SK-N-SH (cell line): ENCODE measurements around the gene GSTM3. TPM values are rescaled to one million over a fixed set of nuclear protein-coding genes. Genes with fewer than 3 reads are reported as not detected.

Source experiments
- CTCF ChIA-PET: fragments of 300-600, 350-600 bp; formaldehyde crosslinking; extraction: SDS; loops from one replicate; lab custom pipeline; 2021; lab: Yijun Ruan, JAX
- POLR2A ChIA-PET: fragments of 350-600 bp; sonication (Branson Sonifier 250); formaldehyde crosslinking; extraction: SDS; loops from one replicate; lab custom pipeline; 2020; ENCODE audit warnings: antibody characterized with exemption, inconsistent platforms; lab: Yijun Ruan, JAX
- DNase-seq: peaks from one replicate; pipeline ENCODE4 v3.0.0; 2012
- H2AFZ ChIP-seq: fragments of 200-600 bp; sonication (generic); 2 replicates; pipeline ENCODE4 v1.8.1; 2016; ENCODE audit warnings: antibody characterized with exemption, mild to moderate bottlenecking, low read depth
- H3F3A ChIP-seq: fragments of 200-600 bp; sonication (generic); replicated peaks from 2 replicates; pipeline ENCODE3; 2016; ENCODE audit warnings: antibody characterized with exemption, mild to moderate bottlenecking; ENCODE audit not compliant: insufficient read depth
- H3K27ac ChIP-seq, 2 experiments: fragments of 200-500 bp in 1 of 2; fragments of 200-600 bp in 1 of 2; sonication (Bioruptor generic) in 1 of 2; sonication (generic), shearing (Covaris generic) in 1 of 2; 2 replicates each; pipeline versions ENCODE4 v1.5.1 to v1.6.1; 2014 to 2016; ENCODE audit warnings: low read depth in 2 of 2, inconsistent platforms in 1 of 2, low read length in 1 of 2, mild to moderate bottlenecking in 1 of 2, mixed read lengths in 1 of 2
- H3K27me3 ChIP-seq: fragments of 200-600 bp; sonication (generic), shearing (Covaris generic); 2 replicates; pipeline ENCODE4 v1.6.1; 2016; ENCODE audit warnings: mixed run types; ENCODE audit not compliant: insufficient read depth
- H3K36me3 ChIP-seq, 2 experiments: fragments of 200-500 bp in 1 of 2; fragments of 200-600 bp in 1 of 2; sonication (Bioruptor generic) in 1 of 2; sonication (generic) in 1 of 2; replicated peaks in 1 of 2; 2 replicates each; pipeline versions ENCODE3 to v1.5.1; 2014 to 2016; ENCODE audit warnings: low read length in 1 of 2, mild to moderate bottlenecking in 1 of 2; ENCODE audit not compliant: insufficient read depth in 2 of 2, control insufficient read depth in 1 of 2
- H3K4me1 ChIP-seq, 2 experiments: fragments of 200-500 bp in 1 of 2; fragments of 200-600 bp in 1 of 2; sonication (Bioruptor generic) in 1 of 2; sonication (generic), shearing (Covaris generic) in 1 of 2; 2 replicates each; pipeline versions ENCODE4 v1.5.1 to v1.6.1; 2014 to 2016; ENCODE audit warnings: low read depth in 1 of 2, low read length in 1 of 2, mixed run types in 1 of 2; ENCODE audit not compliant: insufficient read depth in 2 of 2, control insufficient read depth in 1 of 2
- H3K4me2 ChIP-seq: fragments of 200-600 bp; sonication (generic), shearing (Covaris generic); 2 replicates; pipeline ENCODE4 v1.6.1; 2017; ENCODE audit warnings: mixed run types
- H3K4me3 ChIP-seq, 2 experiments: fragments of 200-500 bp in 1 of 2; fragments of 200-600 bp in 1 of 2; sonication (Bioruptor generic) in 1 of 2; sonication (generic), shearing (Covaris generic) in 1 of 2; 2 replicates each; pipeline versions ENCODE4 v1.5.1 to v1.8.1; 2014 to 2016; ENCODE audit warnings: low read depth in 2 of 2, inconsistent platforms in 1 of 2, low read length in 1 of 2, mild to moderate bottlenecking in 1 of 2, mixed read lengths in 1 of 2, moderate library complexity in 1 of 2
- H3K79me2 ChIP-seq: fragments of 200-600 bp; sonication (generic); 2 replicates; pipeline ENCODE4 v1.8.1; 2017; ENCODE audit warnings: mild to moderate bottlenecking; ENCODE audit not compliant: insufficient read depth
- H3K9ac ChIP-seq: fragments of 200-600 bp; sonication (generic); 2 replicates; pipeline ENCODE4 v1.6.1; 2017; ENCODE audit warnings: mixed run types
- H3K9me2 ChIP-seq: fragments of 200-600 bp; sonication (generic); 2 replicates; pipeline ENCODE4 v1.6.1; 2017; ENCODE audit warnings: mixed run types
- H3K9me3 ChIP-seq: fragments of 200-600 bp; sonication (generic); 2 replicates; pipeline ENCODE4 v1.6.1; 2017; ENCODE audit warnings: mixed run types, mild to moderate bottlenecking, moderate library complexity
- H4K20me1 ChIP-seq: fragments of 200-600 bp; sonication (generic); 2 replicates; pipeline ENCODE4 v1.6.1; 2017; ENCODE audit warnings: mild to moderate bottlenecking, mixed run types; ENCODE audit not compliant: insufficient read depth
- CHD2 ChIP-seq: fragments of 150-350 bp; IDR thresholded peaks from 2 replicates; pipeline ENCODE4 v1.6.1; 2018; ENCODE audit warnings: low read length; ENCODE audit not compliant: partially characterized antibody
- EP300 ChIP-seq, 2 experiments: IDR thresholded peaks; 2 replicates each; pipeline versions ENCODE4 v1.4.0 to v1.6.1; 2012; ENCODE audit warnings: borderline replicate concordance in 1 of 2, low read depth in 1 of 2, low read length in 1 of 2
- EZH2phosphoT487 ChIP-seq: fragments of 200-600 bp; sonication (generic); IDR thresholded peaks from 2 replicates; pipeline ENCODE4 v1.6.1; 2017; ENCODE audit warnings: low read depth, mixed run types, mild to moderate bottlenecking, antibody characterized with exemption, moderate library complexity, borderline replicate concordance
- GATA2 ChIP-seq: sonication (generic); formaldehyde crosslinking; IDR thresholded peaks from 2 replicates; pipeline ENCODE4 v1.5.0; 2020; ENCODE audit warnings: mild to moderate bottlenecking, missing genetic modification reagents
- NFIC ChIP-seq: IDR thresholded peaks from 2 replicates; pipeline ENCODE4 v1.4.0; 2012; ENCODE audit warnings: borderline replicate concordance
- NRF1 ChIP-seq: IDR thresholded peaks from 2 replicates; pipeline ENCODE4 v1.6.1; 2012; ENCODE audit warnings: low read depth, mild to moderate bottlenecking, low read length
- POLR2AphosphoS5 ChIP-seq: IDR thresholded peaks from 2 replicates; pipeline ENCODE4 v1.6.1; 2012; ENCODE audit warnings: low read depth, low read length
- RAD21 ChIP-seq: IDR thresholded peaks from 2 replicates; pipeline ENCODE4 v1.6.1; 2012; ENCODE audit warnings: mild to moderate bottlenecking, low read length
- RCOR1 ChIP-seq: fragments of 150-350 bp; IDR thresholded peaks from 2 replicates; pipeline ENCODE4 v1.6.1; 2017; ENCODE audit warnings: antibody characterized with exemption, low read length
- RXRA ChIP-seq: IDR thresholded peaks from 2 replicates; pipeline ENCODE4 v1.4.0; 2012; ENCODE audit warnings: low read depth, mild to moderate bottlenecking, borderline replicate concordance
- SMC3 ChIP-seq: IDR thresholded peaks from 2 replicates; pipeline ENCODE4 v1.6.1; 2012; ENCODE audit warnings: low read depth, low read length, improper control_type of control experiment
- TAF1 ChIP-seq: IDR thresholded peaks from 2 replicates; pipeline ENCODE4 v1.6.1; 2012; ENCODE audit warnings: low read depth, mild to moderate bottlenecking, low read length, moderate library complexity, borderline replicate concordance
- TCF12 ChIP-seq: IDR thresholded peaks from 2 replicates; pipeline ENCODE4 v1.4.0; 2012
- TEAD4 ChIP-seq: IDR thresholded peaks from 2 replicates; pipeline ENCODE4 v1.4.0; 2012; ENCODE audit warnings: mild to moderate bottlenecking, borderline replicate concordance; ENCODE audit not compliant: insufficient read depth
- YY1 ChIP-seq: IDR thresholded peaks from 2 replicates; pipeline ENCODE4 v1.4.0; 2012; ENCODE audit warnings: low read depth, mild to moderate bottlenecking
- WGBS: methylation state at CpG from one replicate; pipeline ENCODE4 v1.1.6; 2017; ENCODE audit warnings: low lambda C conversion rate; 5-methylcytosine and 5-hydroxymethylcytosine counted together
- polyA plus RNA-seq, 3 experiments: library from polyadenylated mRNA; depleted of rRNA; stranded (reverse); fragments of >200 nt; gene quantifications; 2 replicates each; pipeline ENCODE4 v1.2.3, GENCODE V29; 2012
- TF ChIP-seq, protein P1 (sequence below): fragments of 200-600 bp; sonication (generic); IDR thresholded peaks from 2 replicates; pipeline ENCODE4 v1.6.1; 2017; ENCODE audit warnings: antibody characterized with exemption, mild to moderate bottlenecking, moderate library complexity
- TF ChIP-seq, protein P2 (sequence below): IDR thresholded peaks from 2 replicates; pipeline ENCODE4 v1.4.0; 2012; ENCODE audit warnings: low read depth
- TF ChIP-seq, protein P3 (sequence below): fragments of 150-350 bp; IDR thresholded peaks from 2 replicates; pipeline ENCODE4 v1.6.1; 2016; ENCODE audit warnings: mild to moderate bottlenecking, low read depth, low read length
- TF ChIP-seq, protein P4 (sequence below): IDR thresholded peaks from 2 replicates; pipeline ENCODE4; 2012

GSTM3 gene
- polyA plus RNA-seq, 1 of the 3 experiments (the other 2 are of a cell fraction) = 86.6 TPM

DNA sequence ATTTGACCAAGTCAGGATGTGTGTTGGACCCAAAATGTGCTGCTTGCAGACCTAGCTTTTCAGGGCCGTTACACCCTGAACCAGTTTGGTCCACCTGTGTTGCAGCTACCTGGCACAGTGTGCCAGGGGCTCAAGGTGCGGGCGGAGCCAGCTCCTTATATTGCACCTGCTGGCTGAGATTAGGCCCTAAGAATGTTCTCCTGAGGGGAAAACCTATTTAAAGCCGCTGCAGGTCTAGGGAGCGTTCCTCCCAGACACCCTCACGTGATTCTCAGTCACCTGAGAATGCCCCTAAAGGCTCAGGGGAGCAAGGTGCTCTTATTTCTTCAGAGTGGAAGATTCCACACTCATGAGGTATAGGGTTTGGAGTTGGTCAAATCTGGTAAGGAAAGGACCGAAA is 12.0 kb downstream of the GSTM3 start:
- H3K4me2 ChIP-seq = no peak overlapping the region
- CTCF ChIA-PET = interaction anchor here (1.0 to 1.4 kb wide), 3 partner anchors 10 to 255 kb away, joined by 3 to 4 read pairs (median 3); partner anchors contain the start of gene AHCYL1
- H3F3A ChIP-seq = no peaks in the 10 kb centered on the region
- H3K27me3 ChIP-seq = no peaks in the 10 kb centered on the region
- H3K36me3 ChIP-seq = no peaks in the 10 kb centered on the region
- H3K9me2 ChIP-seq = no peaks in the 10 kb centered on the region
- no peaks in the 10 kb centered on the region for H4K20me1 ChIP-seq
- WGBS = 72% methylated on average over 7 of the region's 7 CpGs
- no peaks in the 10 kb centered on the region for H3K9me3 ChIP-seq
- H3K79me2 ChIP-seq = no peaks in the 10 kb centered on the region
- no peak for DNase-seq
- no peak overlapping the region for H3K9ac ChIP-seq
- no peak for TF ChIP-seq SMC3
- TF ChIP-seq GATA2 (CRISPR knock-in tag) = no peak
- TF ChIP-seq NRF1 = no peak
- TF ChIP-seq NFIC = no peak
- no peak for TF ChIP-seq POLR2AphosphoS5
- TF ChIP-seq, protein P1, sequence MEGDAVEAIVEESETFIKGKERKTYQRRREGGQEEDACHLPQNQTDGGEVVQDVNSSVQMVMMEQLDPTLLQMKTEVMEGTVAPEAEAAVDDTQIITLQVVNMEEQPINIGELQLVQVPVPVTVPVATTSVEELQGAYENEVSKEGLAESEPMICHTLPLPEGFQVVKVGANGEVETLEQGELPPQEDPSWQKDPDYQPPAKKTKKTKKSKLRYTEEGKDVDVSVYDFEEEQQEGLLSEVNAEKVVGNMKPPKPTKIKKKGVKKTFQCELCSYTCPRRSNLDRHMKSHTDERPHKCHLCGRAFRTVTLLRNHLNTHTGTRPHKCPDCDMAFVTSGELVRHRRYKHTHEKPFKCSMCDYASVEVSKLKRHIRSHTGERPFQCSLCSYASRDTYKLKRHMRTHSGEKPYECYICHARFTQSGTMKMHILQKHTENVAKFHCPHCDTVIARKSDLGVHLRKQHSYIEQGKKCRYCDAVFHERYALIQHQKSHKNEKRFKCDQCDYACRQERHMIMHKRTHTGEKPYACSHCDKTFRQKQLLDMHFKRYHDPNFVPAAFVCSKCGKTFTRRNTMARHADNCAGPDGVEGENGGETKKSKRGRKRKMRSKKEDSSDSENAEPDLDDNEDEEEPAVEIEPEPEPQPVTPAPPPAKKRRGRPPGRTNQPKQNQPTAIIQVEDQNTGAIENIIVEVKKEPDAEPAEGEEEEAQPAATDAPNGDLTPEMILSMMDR = no peak
- TF ChIP-seq, protein P2, sequence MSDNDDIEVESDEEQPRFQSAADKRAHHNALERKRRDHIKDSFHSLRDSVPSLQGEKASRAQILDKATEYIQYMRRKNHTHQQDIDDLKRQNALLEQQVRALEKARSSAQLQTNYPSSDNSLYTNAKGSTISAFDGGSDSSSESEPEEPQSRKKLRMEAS = no peak
- TF ChIP-seq, protein P3, sequence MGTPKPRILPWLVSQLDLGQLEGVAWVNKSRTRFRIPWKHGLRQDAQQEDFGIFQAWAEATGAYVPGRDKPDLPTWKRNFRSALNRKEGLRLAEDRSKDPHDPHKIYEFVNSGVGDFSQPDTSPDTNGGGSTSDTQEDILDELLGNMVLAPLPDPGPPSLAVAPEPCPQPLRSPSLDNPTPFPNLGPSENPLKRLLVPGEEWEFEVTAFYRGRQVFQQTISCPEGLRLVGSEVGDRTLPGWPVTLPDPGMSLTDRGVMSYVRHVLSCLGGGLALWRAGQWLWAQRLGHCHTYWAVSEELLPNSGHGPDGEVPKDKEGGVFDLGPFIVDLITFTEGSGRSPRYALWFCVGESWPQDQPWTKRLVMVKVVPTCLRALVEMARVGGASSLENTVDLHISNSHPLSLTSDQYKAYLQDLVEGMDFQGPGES = no peak
- no peak for TF ChIP-seq TAF1
- TF ChIP-seq YY1 = no peak
- TF ChIP-seq, protein P4, sequence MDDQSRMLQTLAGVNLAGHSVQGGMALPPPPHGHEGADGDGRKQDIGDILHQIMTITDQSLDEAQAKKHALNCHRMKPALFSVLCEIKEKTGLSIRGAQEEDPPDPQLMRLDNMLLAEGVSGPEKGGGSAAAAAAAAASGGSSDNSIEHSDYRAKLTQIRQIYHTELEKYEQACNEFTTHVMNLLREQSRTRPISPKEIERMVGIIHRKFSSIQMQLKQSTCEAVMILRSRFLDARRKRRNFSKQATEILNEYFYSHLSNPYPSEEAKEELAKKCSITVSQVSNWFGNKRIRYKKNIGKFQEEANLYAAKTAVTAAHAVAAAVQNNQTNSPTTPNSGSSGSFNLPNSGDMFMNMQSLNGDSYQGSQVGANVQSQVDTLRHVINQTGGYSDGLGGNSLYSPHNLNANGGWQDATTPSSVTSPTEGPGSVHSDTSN = no peak
- no peak for TF ChIP-seq RCOR1
- no peak for TF ChIP-seq RXRA
- TF ChIP-seq EP300 (IDR thresholded peaks at IDR 0.05; ENCODE audit: borderline replicate concordance in 1 of 2, low read depth in 1 of 2, low read length in 1 of 2) = no peak
- no peak for TF ChIP-seq EZH2phosphoT487
- TF ChIP-seq RAD21 = no peak
- TF ChIP-seq TEAD4 = no peak
- TF ChIP-seq TCF12 = no peak
- no peak for TF ChIP-seq CHD2
- H2AFZ ChIP-seq = no peak overlapping the region
- POLR2A ChIA-PET = no interaction called here
- H3K27ac ChIP-seq = no peak overlapping the region
- H3K4me1 ChIP-seq = peaks cover 0 to 3% of the 10 kb centered on the region in 2 experiments; a peak in 1 of 4 replicates
- H3K4me3 ChIP-seq = no peak overlapping the region
